ENCODE data around the gene ASIC4.

Gene ASIC4

GRCh38 chr2:219545295-219545942, 31.1 kb downstream of the ASIC4 start:
- no peak for DNase-seq (ENCODE audit: low read depth)
- no peak overlapping the region for H3K4me3 ChIP-seq (ENCODE audit: control insufficient read depth, low read depth, low read length)
- TF ChIP-seq CTCF (conservative IDR thresholded peaks at IDR 0.05; ENCODE audit: control insufficient read depth, insufficient read depth, low read depth, low read length): no peak

GRCh38 chr2:219545943-219546352, 31.7 kb downstream of the ASIC4 start:
- no peak overlapping the region for H3K4me3 ChIP-seq (ENCODE audit: control insufficient read depth, low read depth, low read length)
- no peak for TF ChIP-seq CTCF (conservative IDR thresholded peaks at IDR 0.05; ENCODE audit: control insufficient read depth, insufficient read depth, low read depth, low read length)
- no peak for DNase-seq (ENCODE audit: low read depth)

- TF ChIP-seq CTCF (conservative IDR thresholded peaks at IDR 0.05; ENCODE audit: control insufficient read depth, insufficient read depth, low read depth, low read length): no peak
- no peak overlapping the region for H3K4me3 ChIP-seq (ENCODE audit: control insufficient read depth, low read depth, low read length)
- DNase-seq (ENCODE audit: low read depth): no peak
Observed at GRCh38 chr2:219547621-219548020, 33.3 kb downstream of the ASIC4 start.

GRCh38 chr2:219548990-219549389, 34.7 kb downstream of the ASIC4 start:
- no peak for DNase-seq (ENCODE audit: low read depth)
- no peak overlapping the region for H3K4me3 ChIP-seq (ENCODE audit: control insufficient read depth, low read depth, low read length)
- TF ChIP-seq CTCF (conservative IDR thresholded peaks at IDR 0.05; ENCODE audit: control insufficient read depth, insufficient read depth, low read depth, low read length): no peak

GRCh38 chr2:219549619-219550018, 35.3 kb downstream of the ASIC4 start:
- no peak for TF ChIP-seq CTCF (conservative IDR thresholded peaks at IDR 0.05; ENCODE audit: control insufficient read depth, insufficient read depth, low read depth, low read length)
- H3K4me3 ChIP-seq (ENCODE audit: control insufficient read depth, low read depth, low read length): no peak overlapping the region
- no peak for DNase-seq (ENCODE audit: low read depth)

GRCh38 chr2:219551441-219552381, 37.4 kb downstream of the ASIC4 start:
- no peak for TF ChIP-seq CTCF (conservative IDR thresholded peaks at IDR 0.05; ENCODE audit: control insufficient read depth, insufficient read depth, low read depth, low read length)
- DNase-seq (ENCODE audit: low read depth): peak; percentile 55
- peak overlapping the region; percentile 55 for H3K4me3 ChIP-seq (ENCODE audit: control insufficient read depth, low read depth, low read length)
